GM11168 (cell line): ENCODE results near the gene ALOX15B.
"Not testable (repeated sequence)": the region's sequence is repeated elsewhere in the genome, so short reads cannot be mapped to it uniquely, and the experiment has no call there.

Experiments
- in situ Hi-C: fragments of 300-500 bp; cut with MboI; formaldehyde crosslinking; loops from one replicate; pipeline ENCODE4 v1.12.0; 2022; ENCODE audit warnings: low sequenced_read_pairs; ENCODE audit not compliant: unreplicated experiment

ALOX15B gene

GRCh38 chr17:8060274-8060673 lies 21.4 kb downstream of the ALOX15B start:
- in situ Hi-C loops, result no loop called here

DNA sequence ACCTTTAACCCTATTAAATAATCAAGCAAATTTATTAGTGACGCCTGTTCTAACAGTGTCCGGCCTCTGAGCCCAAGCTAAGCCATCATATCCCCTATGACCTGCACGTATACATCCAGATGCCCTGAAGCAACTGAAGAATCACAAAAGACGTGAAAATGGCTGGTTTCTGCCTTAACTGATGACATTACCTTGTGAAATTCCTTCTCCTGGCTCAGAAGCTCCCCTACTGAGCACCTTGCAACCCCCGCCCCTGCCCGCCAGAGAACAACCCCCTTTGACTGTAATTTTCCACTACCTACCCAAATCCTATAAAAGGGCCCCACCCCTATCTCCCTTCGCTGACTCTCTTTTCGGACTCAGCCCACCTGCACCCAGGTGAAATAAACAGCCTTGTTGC lies 23.0 kb downstream of the ALOX15B start:
- in situ Hi-C loops, result not testable (repeated sequence)

DNA sequence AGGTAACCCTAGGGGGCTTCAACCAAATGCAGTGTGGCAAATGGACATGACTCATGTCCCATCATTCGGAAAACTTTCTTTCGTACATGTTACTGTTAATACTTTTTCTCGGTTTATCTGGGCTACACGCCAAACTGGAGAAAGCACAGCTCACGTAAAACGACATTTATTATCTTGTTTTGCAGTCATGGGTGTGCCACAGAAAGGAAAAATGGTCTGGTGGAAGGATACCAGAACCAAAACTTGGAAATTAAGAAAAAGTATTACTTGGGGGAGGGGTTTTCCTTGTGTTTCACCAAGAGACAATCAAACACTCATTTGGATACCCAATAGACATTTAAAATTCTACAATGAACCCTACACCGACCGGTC lies 23.6 kb downstream of the ALOX15B start:
- in situ Hi-C loops, result no loop called here

DNA sequence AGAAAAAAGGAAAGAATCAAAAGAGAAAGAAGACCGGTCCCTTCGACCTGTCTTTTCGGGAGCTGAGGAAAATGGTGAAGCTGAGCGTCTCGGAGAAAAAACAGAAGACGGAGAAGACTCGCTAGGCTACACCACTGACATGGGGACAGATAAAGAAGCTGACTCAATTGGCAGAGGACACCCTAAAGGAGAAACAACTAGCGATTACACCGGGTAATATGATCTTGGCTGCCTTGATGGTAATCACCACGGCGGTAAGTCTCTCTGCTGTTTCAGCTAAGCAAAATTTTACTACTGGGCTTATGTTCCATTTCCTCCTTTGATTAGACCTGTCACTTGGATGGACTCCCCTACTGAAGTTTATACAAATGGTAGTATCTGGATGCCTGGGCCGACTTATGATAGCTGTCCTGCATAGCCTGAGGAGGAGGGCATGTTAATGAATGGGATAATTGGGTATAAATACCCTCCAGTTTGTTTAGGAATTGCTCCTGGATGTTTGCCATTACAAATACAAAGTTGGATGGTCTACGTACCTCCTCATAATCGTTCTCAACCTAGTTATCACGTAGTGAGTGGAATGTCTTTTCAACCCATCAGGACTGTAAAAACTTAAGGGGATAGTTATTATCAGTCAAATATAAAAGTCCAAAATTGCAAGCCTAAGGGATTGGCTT lies 24.1 kb downstream of the ALOX15B start:
- in situ Hi-C loops, result no loop called here

- in situ Hi-C loops, result no loop called here
Measured at GRCh38 chr17:8063761-8064534, 25.1 kb downstream of the ALOX15B start.

- in situ Hi-C loops, result no loop called here
Measured at GRCh38 chr17:8064561-8065019, 25.7 kb downstream of the ALOX15B start.

DNA sequence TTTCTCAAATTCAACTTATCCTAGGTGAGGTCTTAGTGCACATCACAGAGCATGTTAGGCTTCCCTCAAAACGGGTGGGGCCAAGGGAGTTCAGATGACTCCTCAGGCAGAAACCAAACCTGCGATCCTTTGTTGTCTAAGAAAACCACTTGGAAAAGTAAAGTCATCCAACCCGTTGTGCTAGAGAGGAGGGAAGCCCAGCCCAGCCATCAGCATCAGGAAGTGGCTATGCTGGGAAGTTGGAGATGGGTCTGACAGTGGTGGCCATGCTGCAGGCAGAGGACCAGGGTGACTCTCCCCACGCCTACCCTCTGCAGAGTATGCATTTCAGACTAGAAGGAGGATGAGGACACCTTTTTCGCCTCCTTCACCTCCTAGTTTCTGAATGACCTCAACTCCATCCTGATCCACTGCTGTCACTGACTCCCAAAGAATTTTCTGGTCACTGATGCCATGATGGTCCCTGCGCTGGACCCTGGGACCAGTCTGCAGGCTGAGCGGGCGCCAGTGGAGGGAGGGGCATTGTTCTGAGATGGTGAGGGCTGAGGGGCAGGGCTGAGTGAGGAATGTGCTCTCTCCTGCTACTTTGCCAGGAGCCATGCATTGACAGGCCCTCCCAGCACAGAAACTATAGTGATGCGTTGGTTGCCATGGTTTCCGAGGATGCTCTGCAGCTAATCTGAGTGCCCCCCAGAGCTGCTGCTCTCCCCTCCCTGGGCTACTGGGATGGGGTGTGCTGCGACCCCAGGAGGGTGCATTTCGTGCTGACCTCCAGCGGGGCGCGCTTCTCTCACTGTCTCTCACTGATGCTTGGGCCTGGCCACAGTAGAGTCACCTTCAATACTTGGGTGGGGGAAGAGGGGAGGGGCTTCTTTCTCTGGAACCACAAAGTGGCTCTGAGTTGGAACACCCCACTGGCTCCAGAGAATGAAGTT lies 28.2 kb downstream of the ALOX15B start:
- in situ Hi-C loops, result no loop called here

DNA sequence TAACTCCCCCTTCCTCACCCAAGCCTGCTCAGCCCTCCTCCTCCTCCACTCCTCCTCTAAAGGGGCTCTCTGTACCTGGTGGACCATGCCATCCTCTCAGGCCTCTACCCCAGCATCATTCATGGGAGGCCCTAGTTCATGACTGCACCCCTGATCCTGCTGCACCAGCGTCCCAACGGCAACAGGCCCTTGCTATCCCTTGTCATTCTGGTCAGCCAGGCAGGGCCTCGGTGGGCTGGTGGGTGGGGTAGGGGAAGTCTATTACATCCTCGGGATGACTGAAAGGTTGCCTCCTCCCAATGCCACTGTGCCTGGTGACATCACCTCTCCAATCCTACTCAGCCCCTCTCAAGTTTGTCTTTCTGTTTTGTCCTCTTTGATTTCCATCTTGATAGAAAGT lies 28.9 kb downstream of the ALOX15B start:
- in situ Hi-C loops, result no loop called here

- in situ Hi-C loops, result no loop called here
Measured at GRCh38 chr17:8068736-8069586, 30.1 kb downstream of the ALOX15B start.

DNA sequence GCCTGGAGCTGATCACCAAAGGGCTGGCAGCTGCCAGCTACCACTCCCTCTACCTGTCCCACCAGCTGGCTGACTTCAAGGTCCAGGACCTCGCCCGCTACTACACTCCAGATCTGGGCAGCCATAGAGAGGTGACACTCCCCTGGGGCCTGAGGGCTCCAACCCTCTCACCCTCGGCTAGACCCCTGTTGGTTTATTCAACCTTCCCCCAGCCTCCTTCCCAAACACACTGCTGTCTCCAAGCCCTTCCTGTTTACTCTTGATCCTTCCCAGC lies 30.7 kb downstream of the ALOX15B start:
- in situ Hi-C loops, result no loop called here

- in situ Hi-C loops, result no loop called here
Measured at GRCh38 chr17:8071496-8071895, 32.6 kb downstream of the ALOX15B start.

GRCh38 chr17:8072341-8072728 lies 33.5 kb downstream of the ALOX15B start:
- in situ Hi-C loops, result no loop called here

DNA sequence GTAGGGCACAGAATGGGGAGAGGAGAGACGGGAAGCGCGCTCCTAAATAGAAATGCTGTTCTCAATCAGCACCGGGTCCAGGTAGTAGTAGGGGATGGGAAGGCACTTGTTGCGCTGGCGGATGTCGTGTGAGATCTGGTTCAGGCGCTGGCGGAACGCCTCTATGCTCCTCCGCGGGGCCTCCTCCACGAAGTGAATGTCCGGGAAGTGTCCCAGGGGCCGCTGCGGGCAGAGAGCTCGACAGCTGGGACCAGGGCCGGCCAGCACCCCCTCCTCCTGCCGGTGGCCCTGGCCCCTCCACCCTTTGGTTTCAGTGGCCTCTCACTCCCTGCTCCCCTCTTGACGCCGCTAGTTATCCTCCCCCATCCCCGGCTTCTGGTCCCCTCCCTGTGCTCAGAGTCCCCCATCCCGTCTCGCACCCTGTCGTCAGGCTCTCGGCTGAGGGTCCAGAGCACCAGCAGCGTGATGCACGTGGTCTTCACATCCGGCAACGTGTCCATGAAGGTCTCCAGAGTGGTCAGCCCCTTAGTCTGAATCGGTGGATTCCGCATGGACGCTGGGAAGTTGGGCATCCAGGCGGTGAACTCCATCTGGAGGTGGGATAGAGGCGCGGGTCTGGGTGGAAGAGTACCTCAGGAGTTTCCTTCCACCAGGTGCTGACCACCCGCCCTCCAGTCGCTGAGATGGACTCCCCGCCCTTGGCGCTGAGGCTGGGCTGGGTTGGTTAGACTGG lies 34.0 kb downstream of the ALOX15B start:
- in situ Hi-C loops, result no loop called here

GRCh38 chr17:8073627-8074484 lies 35.0 kb downstream of the ALOX15B start:
- in situ Hi-C loops, result no loop called here

GRCh38 chr17:8074554-8074953 lies 35.7 kb downstream of the ALOX15B start:
- in situ Hi-C loops, result no loop called here

- in situ Hi-C loops, result no loop called here
Measured at GRCh38 chr17:8075081-8075480, 36.2 kb downstream of the ALOX15B start.

GRCh38 chr17:8075574-8076342 lies 36.9 kb downstream of the ALOX15B start:
- in situ Hi-C loops, result no loop called here
